Stimulated activated CD8-positive, alpha-beta memory T cell treated with anti-CD3 and anti-CD28 coated beads, Interleukin-12 subunit alpha, Interleukin-12 subunit beta, amount 100 ng/mL, for 24 hours (primary cell): Measurements from ENCODE around the gene PEX11B.
"Not testable (repeated sequence)": the region's sequence is repeated elsewhere in the genome, so short reads cannot be mapped to it uniquely, and the experiment has no call there.

ENCODE experiments used
- DNase-seq: peaks from one replicate; pipeline ENCODE4 v3.0.0-alpha.2; 2020; ENCODE audit errors: extremely low read depth

The PEX11B gene

GRCh38 chr1:145952903-145953302 lies 34.4 kb upstream of the PEX11B start:
- DNase-seq: no peak

GRCh38 chr1:145951526-145951925 lies 33.0 kb upstream of the PEX11B start:
- no peak for DNase-seq

GRCh38 chr1:145949219-145949618 lies 30.7 kb upstream of the PEX11B start:
- DNase-seq: no peak

GRCh38 chr1:145947551-145947950 lies 29.0 kb upstream of the PEX11B start:
- no peak for DNase-seq

GRCh38 chr1:145946477-145946986 lies 28.0 kb upstream of the PEX11B start:
- no peak for DNase-seq

- no peak for DNase-seq
Measured at GRCh38 chr1:145944532-145944931, 26.0 kb upstream of the PEX11B start.

GRCh38 chr1:145942871-145943270 lies 24.4 kb upstream of the PEX11B start:
- DNase-seq: no peak

GRCh38 chr1:145942405-145942804 lies 23.9 kb upstream of the PEX11B start:
- no peak for DNase-seq

GRCh38 chr1:145937436-145937835 lies 18.9 kb upstream of the PEX11B start:
- no peak for DNase-seq

- no peak for DNase-seq
Measured at GRCh38 chr1:145936247-145936646, 17.7 kb upstream of the PEX11B start.

- DNase-seq: no peak
Measured at GRCh38 chr1:145935708-145936107, 17.2 kb upstream of the PEX11B start.

GRCh38 chr1:145932522-145933009 lies 14.0 kb upstream of the PEX11B start:
- not testable (repeated sequence) for DNase-seq

- no peak for DNase-seq
Measured at GRCh38 chr1:145927916-145928643, 9.6 kb upstream of the PEX11B start.

- DNase-seq: peak; percentile 78
Measured at GRCh38 chr1:145927063-145927886, 8.8 kb upstream of the PEX11B start, which contains the start of gene RBM8A. RBM8A (minus strand) TSS chr1:145927484; CDS start chr1:145927426, 58 bp downstream.

GRCh38 chr1:145926686-145927062 lies 8.2 kb upstream of the PEX11B start:
- peak; percentile 19 for DNase-seq

GRCh38 chr1:145922266-145922665 lies 3.7 kb upstream of the PEX11B start:
- no peak for DNase-seq

GRCh38 chr1:145920297-145920696 lies 1.8 kb upstream of the PEX11B start:
- not testable (repeated sequence) for DNase-seq

GRCh38 chr1:145918992-145919939 lies 749 bp upstream of the PEX11B start:
- DNase-seq: no peak

- DNase-seq: no peak
Measured at GRCh38 chr1:145917595-145917994, 922 bp downstream of the PEX11B start.

GRCh38 chr1:145916745-145917144 lies 1.8 kb downstream of the PEX11B start:
- DNase-seq: no peak

- no peak for DNase-seq
Measured at GRCh38 chr1:145912128-145912641, 6.3 kb downstream of the PEX11B start.
